ENCODE measurements around the gene SIRPA.

DNA sequence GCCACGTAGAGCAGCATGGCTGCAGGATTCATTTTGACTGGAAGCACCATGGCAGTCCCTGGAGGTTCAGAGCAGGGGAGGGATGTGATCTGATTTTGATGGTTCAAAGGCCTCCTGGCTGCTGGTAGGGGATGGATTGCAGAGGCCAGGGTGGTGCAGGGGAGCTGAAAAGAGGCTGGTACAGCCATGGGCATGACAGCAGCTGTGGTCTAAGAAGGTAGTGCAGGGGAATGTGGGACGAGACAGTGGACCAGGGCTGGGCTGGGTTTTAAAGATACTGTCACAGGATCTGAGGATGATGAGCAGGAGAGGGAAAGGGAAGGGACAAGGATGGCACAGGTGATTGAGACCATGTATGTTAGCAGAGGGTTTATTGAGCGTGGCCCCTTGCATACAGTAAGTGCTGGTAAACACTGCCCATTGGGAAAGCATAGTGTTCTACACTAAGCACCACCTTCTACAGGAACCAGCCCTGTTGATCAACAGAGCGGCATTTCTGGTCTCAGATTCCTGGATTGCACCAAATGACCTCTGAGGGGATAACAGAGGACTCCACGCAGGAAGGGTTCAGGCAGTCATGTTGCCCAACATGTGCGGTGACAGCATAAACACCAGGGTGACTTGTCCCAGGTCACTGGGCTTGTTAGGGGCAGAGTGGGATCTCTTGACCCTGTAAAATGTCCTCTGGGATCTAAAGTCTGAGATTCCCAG, 14.5 kb upstream of the SIRPA start:
- TF ChIP-seq, protein P1, sequence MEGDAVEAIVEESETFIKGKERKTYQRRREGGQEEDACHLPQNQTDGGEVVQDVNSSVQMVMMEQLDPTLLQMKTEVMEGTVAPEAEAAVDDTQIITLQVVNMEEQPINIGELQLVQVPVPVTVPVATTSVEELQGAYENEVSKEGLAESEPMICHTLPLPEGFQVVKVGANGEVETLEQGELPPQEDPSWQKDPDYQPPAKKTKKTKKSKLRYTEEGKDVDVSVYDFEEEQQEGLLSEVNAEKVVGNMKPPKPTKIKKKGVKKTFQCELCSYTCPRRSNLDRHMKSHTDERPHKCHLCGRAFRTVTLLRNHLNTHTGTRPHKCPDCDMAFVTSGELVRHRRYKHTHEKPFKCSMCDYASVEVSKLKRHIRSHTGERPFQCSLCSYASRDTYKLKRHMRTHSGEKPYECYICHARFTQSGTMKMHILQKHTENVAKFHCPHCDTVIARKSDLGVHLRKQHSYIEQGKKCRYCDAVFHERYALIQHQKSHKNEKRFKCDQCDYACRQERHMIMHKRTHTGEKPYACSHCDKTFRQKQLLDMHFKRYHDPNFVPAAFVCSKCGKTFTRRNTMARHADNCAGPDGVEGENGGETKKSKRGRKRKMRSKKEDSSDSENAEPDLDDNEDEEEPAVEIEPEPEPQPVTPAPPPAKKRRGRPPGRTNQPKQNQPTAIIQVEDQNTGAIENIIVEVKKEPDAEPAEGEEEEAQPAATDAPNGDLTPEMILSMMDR (conservative IDR thresholded peaks at IDR 0.05; ENCODE audit: low read depth, low read length) = no peak
- TF ChIP-seq EZH2 (IDR thresholded peaks at IDR 0.05; ENCODE audit: low read length, unreplicated experiment) = no peak
- TF ChIP-seq EZH2phosphoT487 (IDR thresholded peaks at IDR 0.05; ENCODE audit: borderline replicate concordance, low read length) = no peak

Data from PC-3 (cell line).